ENCODE measurements around the gene MNS1.

- TF ChIP-seq POLR2AphosphoS5 (IDR thresholded peaks at IDR 0.05; ENCODE audit: low read depth, low read length) = no peak
- TF ChIP-seq, protein P1, sequence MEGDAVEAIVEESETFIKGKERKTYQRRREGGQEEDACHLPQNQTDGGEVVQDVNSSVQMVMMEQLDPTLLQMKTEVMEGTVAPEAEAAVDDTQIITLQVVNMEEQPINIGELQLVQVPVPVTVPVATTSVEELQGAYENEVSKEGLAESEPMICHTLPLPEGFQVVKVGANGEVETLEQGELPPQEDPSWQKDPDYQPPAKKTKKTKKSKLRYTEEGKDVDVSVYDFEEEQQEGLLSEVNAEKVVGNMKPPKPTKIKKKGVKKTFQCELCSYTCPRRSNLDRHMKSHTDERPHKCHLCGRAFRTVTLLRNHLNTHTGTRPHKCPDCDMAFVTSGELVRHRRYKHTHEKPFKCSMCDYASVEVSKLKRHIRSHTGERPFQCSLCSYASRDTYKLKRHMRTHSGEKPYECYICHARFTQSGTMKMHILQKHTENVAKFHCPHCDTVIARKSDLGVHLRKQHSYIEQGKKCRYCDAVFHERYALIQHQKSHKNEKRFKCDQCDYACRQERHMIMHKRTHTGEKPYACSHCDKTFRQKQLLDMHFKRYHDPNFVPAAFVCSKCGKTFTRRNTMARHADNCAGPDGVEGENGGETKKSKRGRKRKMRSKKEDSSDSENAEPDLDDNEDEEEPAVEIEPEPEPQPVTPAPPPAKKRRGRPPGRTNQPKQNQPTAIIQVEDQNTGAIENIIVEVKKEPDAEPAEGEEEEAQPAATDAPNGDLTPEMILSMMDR (IDR thresholded peaks at IDR 0.05) = no peak
- no peak for TF ChIP-seq REST (IDR thresholded peaks at IDR 0.05; ENCODE audit: insufficient read depth in 1 of 2, low read depth in 2 of 2, low read length in 1 of 2)
- TF ChIP-seq SIN3A (IDR thresholded peaks at IDR 0.05; ENCODE audit: borderline replicate concordance, insufficient read depth, low read depth, low read length) = no peak
- no peak for TF ChIP-seq TCF7L2 (IDR thresholded peaks at IDR 0.05; ENCODE audit: low read depth, low read length)
These were observed 53.7 kb downstream of the MNS1 start for GRCh38 chr15:56411122-56411749.

Measured in Panc1 (cell line).